ENCODE measurements around the gene OVCA2. TPM values are rescaled to one million over a fixed set of nuclear protein-coding genes. Genes with fewer than 3 reads are reported as not detected.

Gene OVCA2
- total and polyA plus RNA-seq, 2 experiments from 2014 or later: 49.2 to 72.5 TPM

DNA sequence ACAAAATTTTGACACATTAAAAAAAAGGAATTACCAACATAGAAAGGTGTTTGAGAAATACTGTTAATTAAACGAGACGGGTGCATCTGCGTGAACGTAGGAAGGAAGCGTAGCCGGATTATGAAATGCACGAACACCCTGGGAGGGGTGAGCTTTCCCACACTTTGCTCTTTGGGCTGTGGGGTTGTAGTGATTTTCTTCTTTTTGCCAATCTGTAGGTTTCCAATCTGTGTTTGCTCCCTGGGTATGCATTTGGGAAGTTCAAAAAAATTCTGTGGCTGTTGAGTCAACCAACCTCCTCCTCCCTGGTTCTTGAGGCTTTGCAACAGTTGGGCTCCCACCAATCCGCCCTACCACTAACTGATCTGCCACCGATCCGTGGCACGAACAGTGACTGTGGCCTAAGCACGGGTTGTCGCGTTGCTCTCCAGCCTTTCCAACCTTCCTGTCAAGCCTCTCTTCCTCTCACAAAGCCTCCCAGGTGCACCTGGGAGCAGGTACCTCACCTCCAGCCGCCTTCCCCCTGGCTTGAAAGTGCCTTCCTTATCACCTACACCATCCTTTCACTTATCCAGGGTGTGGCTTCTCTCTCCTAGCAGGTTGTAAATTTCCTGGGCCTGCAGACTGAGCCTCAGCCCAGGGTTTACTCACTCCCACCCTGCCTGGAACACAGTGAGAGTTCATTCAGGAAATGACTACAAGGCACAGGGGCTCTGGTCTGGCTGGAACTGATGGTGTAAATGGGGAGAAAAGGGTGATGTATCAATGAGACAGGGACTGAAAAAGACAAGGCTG, 33.3 kb upstream of the OVCA2 start:
- TF ChIP-seq EZH2phosphoT487 (IDR thresholded peaks at IDR 0.05; ENCODE audit: low read depth, severe bottlenecking, unreplicated experiment) (no peak), EZH2 (IDR thresholded peaks at IDR 0.05; ENCODE audit: borderline replicate concordance) (no peak)
- TF ChIP-seq, protein P1, sequence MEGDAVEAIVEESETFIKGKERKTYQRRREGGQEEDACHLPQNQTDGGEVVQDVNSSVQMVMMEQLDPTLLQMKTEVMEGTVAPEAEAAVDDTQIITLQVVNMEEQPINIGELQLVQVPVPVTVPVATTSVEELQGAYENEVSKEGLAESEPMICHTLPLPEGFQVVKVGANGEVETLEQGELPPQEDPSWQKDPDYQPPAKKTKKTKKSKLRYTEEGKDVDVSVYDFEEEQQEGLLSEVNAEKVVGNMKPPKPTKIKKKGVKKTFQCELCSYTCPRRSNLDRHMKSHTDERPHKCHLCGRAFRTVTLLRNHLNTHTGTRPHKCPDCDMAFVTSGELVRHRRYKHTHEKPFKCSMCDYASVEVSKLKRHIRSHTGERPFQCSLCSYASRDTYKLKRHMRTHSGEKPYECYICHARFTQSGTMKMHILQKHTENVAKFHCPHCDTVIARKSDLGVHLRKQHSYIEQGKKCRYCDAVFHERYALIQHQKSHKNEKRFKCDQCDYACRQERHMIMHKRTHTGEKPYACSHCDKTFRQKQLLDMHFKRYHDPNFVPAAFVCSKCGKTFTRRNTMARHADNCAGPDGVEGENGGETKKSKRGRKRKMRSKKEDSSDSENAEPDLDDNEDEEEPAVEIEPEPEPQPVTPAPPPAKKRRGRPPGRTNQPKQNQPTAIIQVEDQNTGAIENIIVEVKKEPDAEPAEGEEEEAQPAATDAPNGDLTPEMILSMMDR (IDR thresholded peaks at IDR 0.05; ENCODE audit: poor library complexity): no peak
- peak; percentile 56 for DNase-seq (ENCODE audit: low spot score)
- Histone ChIP-seq H3K27ac (no peak overlapping the region), H3K4me1 (ENCODE audit: insufficient read depth) (peaks cover 9% of the 10 kb centered on the region), H3K79me2 (no peaks in the 10 kb centered on the region), H3K4me3 (no peak overlapping the region), H4K20me1 (ENCODE audit: insufficient read depth, poor library complexity, severe bottlenecking) (no peaks in the 10 kb centered on the region), H3K9me3 (ENCODE audit: low read depth) (no peaks in the 10 kb centered on the region), H2AFZ (no peak overlapping the region), H3K4me2 (no peak overlapping the region), H3K27me3 (no peaks in the 10 kb centered on the region), H3K36me3 (replicated peaks; ENCODE audit: insufficient read depth, low read depth) (no peaks in the 10 kb centered on the region), H3K9me2 (replicated peaks; ENCODE audit: insufficient read depth) (no peaks in the 10 kb centered on the region)
- WGBS (ENCODE audit: low lambda C conversion rate, missing lambda C conversion rate): 82% methylated on average over 15 of the region's 15 CpGs

DNA sequence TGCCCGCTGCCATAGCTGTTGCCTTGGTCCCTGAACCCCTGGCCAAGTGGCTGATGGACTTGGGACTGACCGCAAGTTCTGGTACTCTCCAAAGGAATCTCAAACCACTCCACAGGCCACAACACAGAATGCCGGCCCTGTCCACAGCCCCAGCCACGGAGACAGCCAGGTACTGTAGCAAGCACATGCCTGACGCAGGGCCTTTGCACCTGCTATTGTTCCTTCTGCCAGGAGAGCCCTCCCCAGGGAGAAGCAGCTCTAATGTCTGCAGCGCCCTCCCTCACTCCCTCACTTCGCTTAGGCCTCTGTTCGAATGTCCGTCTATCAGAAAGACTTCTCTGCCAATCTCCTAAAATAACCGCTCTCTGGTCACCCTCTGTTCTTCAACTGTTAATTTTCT, 32.1 kb upstream of the OVCA2 start:
- no peak for DNase-seq (ENCODE audit: low spot score)
- H3K36me3 ChIP-seq (replicated peaks; ENCODE audit: insufficient read depth, low read depth): no peaks in the 10 kb centered on the region
- no peak overlapping the region for H2AFZ ChIP-seq
- no peaks in the 10 kb centered on the region for H3K27me3 ChIP-seq
- no peaks in the 10 kb centered on the region for H3K9me3 ChIP-seq (ENCODE audit: low read depth)
- no peaks in the 10 kb centered on the region for H3K9me2 ChIP-seq (replicated peaks; ENCODE audit: insufficient read depth)
- no peak overlapping the region for H3K4me3 ChIP-seq
- TF ChIP-seq EZH2 (IDR thresholded peaks at IDR 0.05; ENCODE audit: borderline replicate concordance): no peak
- TF ChIP-seq, protein P1 (IDR thresholded peaks at IDR 0.05; ENCODE audit: poor library complexity): no peak
- no peak for TF ChIP-seq EZH2phosphoT487 (IDR thresholded peaks at IDR 0.05; ENCODE audit: low read depth, severe bottlenecking, unreplicated experiment)
- H3K79me2 ChIP-seq: no peaks in the 10 kb centered on the region
- no peak overlapping the region for H3K27ac ChIP-seq
- peaks cover 9% of the 10 kb centered on the region for H3K4me1 ChIP-seq (ENCODE audit: insufficient read depth)
- WGBS (ENCODE audit: low lambda C conversion rate, missing lambda C conversion rate): 96% methylated on average over 9 of the region's 10 CpGs
- H3K4me2 ChIP-seq: no peak overlapping the region
- H4K20me1 ChIP-seq (ENCODE audit: insufficient read depth, poor library complexity, severe bottlenecking): no peaks in the 10 kb centered on the region

DNA sequence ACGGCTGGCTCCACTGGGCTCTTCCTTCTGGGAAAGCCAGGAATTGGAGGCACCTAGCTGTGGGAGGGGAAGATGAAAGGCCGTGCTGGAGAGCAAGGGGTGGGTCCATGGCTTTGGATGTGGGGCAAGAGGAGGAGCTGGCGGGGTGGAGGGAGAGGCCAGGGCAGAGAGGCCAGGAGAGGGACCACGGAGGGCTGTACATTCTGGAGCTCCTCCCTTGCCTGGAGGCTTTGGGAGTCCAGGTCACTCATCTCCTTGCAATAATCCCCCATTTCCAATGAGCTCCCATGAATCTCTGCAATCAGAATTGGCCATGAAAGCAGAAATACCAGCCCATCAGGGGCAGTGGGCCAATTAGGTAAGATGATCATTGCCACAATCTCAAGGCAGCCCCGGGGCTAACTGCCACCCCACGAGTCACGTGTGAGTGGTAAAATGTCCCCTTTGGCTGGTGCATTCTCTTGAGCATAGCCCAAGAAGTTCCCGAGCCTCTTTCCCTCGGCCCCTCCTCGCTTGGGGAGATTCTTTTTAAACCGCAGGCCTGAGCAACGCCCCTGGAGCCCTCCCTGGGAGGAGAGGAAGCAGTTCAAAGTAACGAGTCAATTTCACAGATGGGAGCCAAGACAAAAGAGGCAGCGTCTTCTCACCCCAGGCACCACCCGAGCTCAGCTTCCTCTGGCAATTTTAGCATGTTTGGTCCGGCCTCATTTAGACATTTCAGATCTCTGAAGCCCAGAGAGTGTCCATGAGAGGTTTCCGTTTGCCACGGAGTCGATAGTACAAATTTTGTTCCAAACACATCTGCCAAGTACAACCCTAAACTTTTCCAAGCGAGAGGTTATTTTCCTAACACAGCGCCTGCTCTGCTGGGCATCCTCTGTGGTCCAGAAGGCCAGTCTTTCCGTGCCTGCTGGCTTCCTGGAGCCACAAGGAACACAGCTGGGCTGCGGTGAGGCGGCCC, 30.1 kb upstream of the OVCA2 start:
- Histone ChIP-seq H2AFZ (no peak overlapping the region), H3K9me3 (ENCODE audit: low read depth) (no peaks in the 10 kb centered on the region), H3K79me2 (no peaks in the 10 kb centered on the region), H3K4me2 (peak overlapping the region; percentile 13), H3K27me3 (no peaks in the 10 kb centered on the region), H4K20me1 (ENCODE audit: insufficient read depth, poor library complexity, severe bottlenecking) (no peaks in the 10 kb centered on the region), H3K36me3 (replicated peaks; ENCODE audit: insufficient read depth, low read depth) (no peaks in the 10 kb centered on the region), H3K4me1 (ENCODE audit: insufficient read depth) (peaks cover 9% of the 10 kb centered on the region), H3K4me3 (no peak overlapping the region), H3K9me2 (replicated peaks; ENCODE audit: insufficient read depth) (no peaks in the 10 kb centered on the region), H3K27ac (no peak overlapping the region)
- no peak for DNase-seq (ENCODE audit: low spot score)
- TF ChIP-seq EZH2phosphoT487 (IDR thresholded peaks at IDR 0.05; ENCODE audit: low read depth, severe bottlenecking, unreplicated experiment) (no peak), EZH2 (IDR thresholded peaks at IDR 0.05; ENCODE audit: borderline replicate concordance) (no peak)
- TF ChIP-seq, protein P1 (IDR thresholded peaks at IDR 0.05; ENCODE audit: poor library complexity): no peak
- 50% methylated on average over 24 of the region's 24 CpGs for WGBS (ENCODE audit: low lambda C conversion rate, missing lambda C conversion rate)

Measured in hepatocyte (in vitro differentiated cells).